HFF-Myc (cell line): Measurements from ENCODE around the gene HEXD.

Experiments used
- DNase-seq: peaks from one replicate; pipeline ENCODE4 v3.0.0-alpha.2; 2011; ENCODE audit warnings: low read depth; ENCODE audit errors: extremely low read depth
- H3K4me3 ChIP-seq: replicated peaks from 2 replicates; pipeline ENCODE4 v1.5.1; 2011; ENCODE audit warnings: low read depth, mild to moderate bottlenecking, control low read depth, low read length
- CTCF ChIP-seq: IDR thresholded peaks from 2 replicates; pipeline ENCODE4 v1.5.1; 2012; ENCODE audit warnings: mild to moderate bottlenecking, low read depth, low read length, control low read depth; ENCODE audit errors: missing control alignments

HEXD gene

GRCh38 chr17:82439194-82439828 lies 21.2 kb downstream of the HEXD start:
- TF ChIP-seq CTCF: no peak
- H3K4me3 ChIP-seq: no peak overlapping the region
- no peak for DNase-seq

GRCh38 chr17:82439829-82440365 lies 21.8 kb downstream of the HEXD start:
- H3K4me3 ChIP-seq: no peak overlapping the region
- DNase-seq: no peak
- no peak for TF ChIP-seq CTCF

GRCh38 chr17:82440469-82440981 lies 22.4 kb downstream of the HEXD start:
- DNase-seq: no peak
- no peak overlapping the region for H3K4me3 ChIP-seq
- no peak for TF ChIP-seq CTCF

GRCh38 chr17:82440991-82441627 lies 23.0 kb downstream of the HEXD start:
- no peak for TF ChIP-seq CTCF
- no peak for DNase-seq
- no peak overlapping the region for H3K4me3 ChIP-seq

GRCh38 chr17:82441691-82442487 lies 23.7 kb downstream of the HEXD start:
- TF ChIP-seq CTCF: no peak
- DNase-seq: no peak
- no peak overlapping the region for H3K4me3 ChIP-seq

GRCh38 chr17:82442643-82443464 lies 24.7 kb downstream of the HEXD start:
- no peak for TF ChIP-seq CTCF
- no peak for DNase-seq
- H3K4me3 ChIP-seq: no peak overlapping the region
